ENCODE results near the gene CFAP210.

CFAP210 gene

GRCh38 chr2:169707626-169708025 lies 13.4 kb upstream of the CFAP210 start:
- Histone ChIP-seq H3K36me3 (ENCODE audit: control insufficient read depth in 2 of 2, insufficient read depth in 1 of 2, low read length in 2 of 2) (peaks cover 0 to 24% of the 10 kb centered on the region in 2 experiments; a peak in 1 of 3 replicates), H3K4me1 (ENCODE audit: control insufficient read depth, insufficient read depth, low read length) (no peaks in the 10 kb centered on the region), H3K27ac (ENCODE audit: extremely low read depth, low read depth, low read length) (no peak overlapping the region), H3K4me3 (ENCODE audit: low read depth, low read length) (no peak overlapping the region), H3K9me3 (ENCODE audit: control insufficient read depth, insufficient read depth, low read depth, low read length) (no peaks in the 10 kb centered on the region)
- ChIA-PET POLR2A (no interaction called here), CTCF (no interaction called here)
- TF ChIP-seq MEIS1 (CRISPR knock-in tag; IDR thresholded peaks at IDR 0.05; ENCODE audit: borderline replicate concordance): no peak
- no peak for TF ChIP-seq ZNF292 (tag by site-specific recombination; IDR thresholded peaks at IDR 0.05; ENCODE audit: borderline replicate concordance, low read depth)
- TF ChIP-seq ZNF214 (tag by site-specific recombination; IDR thresholded peaks at IDR 0.05; ENCODE audit: borderline replicate concordance): no peak
- no peak for TF ChIP-seq ZNF558 (tag by site-specific recombination; IDR thresholded peaks at IDR 0.05)
- no peak for TF ChIP-seq INSM2 (tag by site-specific recombination; IDR thresholded peaks at IDR 0.05)

GRCh38 chr2:169705927-169706326 lies 11.7 kb upstream of the CFAP210 start:
- ChIA-PET CTCF (interaction anchor here (1.4 kb wide), 1 partner anchor 10 kb away, joined by 5 read pairs; no protein-coding TSS in a partner anchor), POLR2A (no interaction called here)
- H3K27ac ChIP-seq (ENCODE audit: extremely low read depth, low read depth, low read length): no peak overlapping the region

GRCh38 chr2:169704160-169704708 lies 10.0 kb upstream of the CFAP210 start:
- Histone ChIP-seq H3K4me3 (ENCODE audit: low read depth, low read length) (no peak overlapping the region), H3K4me1 (ENCODE audit: control insufficient read depth, insufficient read depth, low read length) (no peaks in the 10 kb centered on the region), H3K27ac (ENCODE audit: extremely low read depth, low read depth, low read length) (no peak overlapping the region), H3K36me3 (ENCODE audit: control insufficient read depth in 2 of 2, insufficient read depth in 1 of 2, low read length in 2 of 2) (peaks cover 0 to 26% of the 10 kb centered on the region in 2 experiments; a peak in 1 of 3 replicates), H3K9me3 (ENCODE audit: control insufficient read depth, insufficient read depth, low read depth, low read length) (no peaks in the 10 kb centered on the region)
- TF ChIP-seq ZBTB49 (tag by site-specific recombination; IDR thresholded peaks at IDR 0.05; ENCODE audit: low read depth): no peak
- no peak for TF ChIP-seq AEBP2 (tag by site-specific recombination; IDR thresholded peaks at IDR 0.05; ENCODE audit: borderline replicate concordance)
- no peak for TF ChIP-seq ZNF549 (tag by site-specific recombination; IDR thresholded peaks at IDR 0.05)
- no peak for TF ChIP-seq EGR2 (tag by site-specific recombination; IDR thresholded peaks at IDR 0.05; ENCODE audit: low read depth)
- no peak for TF ChIP-seq ZSCAN23 (tag by site-specific recombination; IDR thresholded peaks at IDR 0.05)
- no peak for TF ChIP-seq ZNF214 (tag by site-specific recombination; IDR thresholded peaks at IDR 0.05; ENCODE audit: borderline replicate concordance)
- no peak for TF ChIP-seq SCRT2 (tag by site-specific recombination; IDR thresholded peaks at IDR 0.05)
- TF ChIP-seq ZNF18 (tag by site-specific recombination; IDR thresholded peaks at IDR 0.05): no peak
- ChIA-PET POLR2A (interaction anchor here (1.2 kb wide), 1 partner anchor 9 kb away, joined by 3 read pairs; no protein-coding TSS in a partner anchor), CTCF (no interaction called here)

More at GRCh38 chr2:169705927-169706326, 11.7 kb upstream of the CFAP210 start:
- Histone ChIP-seq H3K4me3 (ENCODE audit: low read depth, low read length) (no peak overlapping the region), H3K36me3 (ENCODE audit: control insufficient read depth in 2 of 2, insufficient read depth in 1 of 2, low read length in 2 of 2) (peaks cover 0 to 33% of the 10 kb centered on the region in 2 experiments; a peak in 1 of 3 replicates), H3K4me1 (ENCODE audit: control insufficient read depth, insufficient read depth, low read length) (no peaks in the 10 kb centered on the region), H3K9me3 (ENCODE audit: control insufficient read depth, insufficient read depth, low read depth, low read length) (no peaks in the 10 kb centered on the region)
- TF ChIP-seq ZNF302 (tag by site-specific recombination; IDR thresholded peaks at IDR 0.05; ENCODE audit: low read depth): no peak
- no peak for TF ChIP-seq ZSCAN18 (tag by site-specific recombination; IDR thresholded peaks at IDR 0.05)
- TF ChIP-seq HOXD13 (CRISPR knock-in tag; IDR thresholded peaks at IDR 0.05; ENCODE audit: borderline replicate concordance): no peak
- no peak for TF ChIP-seq ZFP3 (tag by site-specific recombination; IDR thresholded peaks at IDR 0.05; ENCODE audit: low read depth)
- no peak for TF ChIP-seq RBAK (tag by site-specific recombination; IDR thresholded peaks at IDR 0.05)
- no peak for TF ChIP-seq ZBTB1 (tag by site-specific recombination; IDR thresholded peaks at IDR 0.05)
- no peak for TF ChIP-seq ZNF529 (tag by site-specific recombination; IDR thresholded peaks at IDR 0.05; ENCODE audit: insufficient replicate concordance)
- TF ChIP-seq ZNF133 (tag by site-specific recombination; IDR thresholded peaks at IDR 0.05): no peak
- TF ChIP-seq ZNF664 (tag by site-specific recombination; IDR thresholded peaks at IDR 0.05): no peak

All from HEK293 (cell line).